ENCODE results near the gene SMIM15.

DNA sequence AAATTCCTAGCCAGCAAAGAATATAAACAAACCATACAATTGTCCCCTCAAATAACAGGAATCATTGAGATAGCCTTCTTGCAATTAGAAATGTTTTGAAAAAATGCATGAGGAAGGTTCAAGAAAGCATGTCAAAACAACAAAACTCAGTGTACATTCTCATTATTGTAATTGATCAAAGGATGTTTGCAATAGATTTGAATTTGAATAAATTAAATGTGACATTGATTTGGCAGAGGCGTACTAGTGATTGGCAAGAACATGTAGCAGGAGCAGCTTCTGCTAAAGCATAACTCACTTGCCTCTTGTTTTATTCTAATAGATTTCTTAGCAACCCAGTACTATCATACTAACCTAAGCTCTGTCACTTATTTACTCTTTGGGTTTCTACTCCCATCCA, 19.9 kb downstream of the SMIM15 start:
- TF ChIP-seq CTCF (conservative IDR thresholded peaks at IDR 0.05; ENCODE audit: low read depth, low read length), result no peak
- no peak for TF ChIP-seq POLR2A (IDR thresholded peaks at IDR 0.05; ENCODE audit: low read depth, low read length)
- TF ChIP-seq MAFK (IDR thresholded peaks at IDR 0.05; ENCODE audit: low read depth, low read length), result no peak
